GM21360 (cell line): ENCODE measurements around the gene SELENOF.
A peak's percentile ranks its signal among the peaks of the same experiment; 100 is the strongest.
"Not testable (repeated sequence)": the region's sequence is repeated elsewhere in the genome, so short reads cannot be mapped to it uniquely, and the experiment has no call there.

Experiments used
- ATAC-seq: cut with Tn5 transposase; IDR thresholded peaks from one replicate; pipeline ENCODE4 v1.9.1; 2021; ENCODE audit warnings: mild to moderate bottlenecking, moderate library complexity; ENCODE audit not compliant: unreplicated experiment

Gene SELENOF

GRCh38 chr1:86922445-86922844 lies 8.5 kb upstream of the SELENOF start:
- ATAC-seq, result no peak

GRCh38 chr1:86916752-86917151 lies 2.8 kb upstream of the SELENOF start:
- no peak for ATAC-seq

GRCh38 chr1:86915737-86916235 lies 1.9 kb upstream of the SELENOF start:
- ATAC-seq, result no peak

- no peak for ATAC-seq
Measured at GRCh38 chr1:86914998-86915736, 1.2 kb upstream of the SELENOF start.

GRCh38 chr1:86914601-86914997 lies 673 bp upstream of the SELENOF start, which contains the start of gene HS2ST1:
Gene HS2ST1 (plus strand): TSS chr1:86914635.
- no peak for ATAC-seq

- no peak for ATAC-seq
Measured at GRCh38 chr1:86913399-86913895, 479 bp downstream of the SELENOF start.

GRCh38 chr1:86912281-86912900 lies 1.5 kb downstream of the SELENOF start:
- no peak for ATAC-seq

- ATAC-seq, result no peak
Measured at GRCh38 chr1:86906419-86906818, 7.5 kb downstream of the SELENOF start.

GRCh38 chr1:86905875-86906274 lies 8.1 kb downstream of the SELENOF start:
- no peak for ATAC-seq

- ATAC-seq, result not testable (repeated sequence)
Measured at GRCh38 chr1:86899401-86899800, 14.5 kb downstream of the SELENOF start.

GRCh38 chr1:86888327-86888726 lies 25.6 kb downstream of the SELENOF start:
- ATAC-seq, result no peak

- peak; percentile 57 for ATAC-seq
Measured at GRCh38 chr1:86887479-86888162, 26.3 kb downstream of the SELENOF start.

- ATAC-seq, result no peak
Measured at GRCh38 chr1:86875722-86876121, 38.2 kb downstream of the SELENOF start.

GRCh38 chr1:86872086-86872485 lies 41.8 kb downstream of the SELENOF start:
- ATAC-seq, result no peak

GRCh38 chr1:86871001-86871400 lies 42.9 kb downstream of the SELENOF start:
- ATAC-seq, result no peak

GRCh38 chr1:86868477-86868876 lies 45.4 kb downstream of the SELENOF start:
- no peak for ATAC-seq

- not testable (repeated sequence) for ATAC-seq
Measured at GRCh38 chr1:86867278-86867677, 46.6 kb downstream of the SELENOF start.

GRCh38 chr1:86866665-86867064 lies 47.3 kb downstream of the SELENOF start:
- no peak for ATAC-seq

GRCh38 chr1:86865973-86866637 lies 47.8 kb downstream of the SELENOF start:
- no peak for ATAC-seq

GRCh38 chr1:86862920-86863319 lies 51.0 kb downstream of the SELENOF start:
- ATAC-seq, result no peak

- no peak for ATAC-seq
Measured at GRCh38 chr1:86861424-86861823, 52.5 kb downstream of the SELENOF start.
